CD4-positive, alpha-beta T cell treated with Interleukin-17A for 1 hour (primary cell): ENCODE results near the gene DNMBP.
"Not testable (repeated sequence)": the region's sequence is repeated elsewhere in the genome, so short reads cannot be mapped to it uniquely, and the experiment has no call there.

Experiments used
- DNase-seq: peaks from one replicate; pipeline ENCODE4 v3.0.0-alpha.2; 2020

DNMBP gene

DNA sequence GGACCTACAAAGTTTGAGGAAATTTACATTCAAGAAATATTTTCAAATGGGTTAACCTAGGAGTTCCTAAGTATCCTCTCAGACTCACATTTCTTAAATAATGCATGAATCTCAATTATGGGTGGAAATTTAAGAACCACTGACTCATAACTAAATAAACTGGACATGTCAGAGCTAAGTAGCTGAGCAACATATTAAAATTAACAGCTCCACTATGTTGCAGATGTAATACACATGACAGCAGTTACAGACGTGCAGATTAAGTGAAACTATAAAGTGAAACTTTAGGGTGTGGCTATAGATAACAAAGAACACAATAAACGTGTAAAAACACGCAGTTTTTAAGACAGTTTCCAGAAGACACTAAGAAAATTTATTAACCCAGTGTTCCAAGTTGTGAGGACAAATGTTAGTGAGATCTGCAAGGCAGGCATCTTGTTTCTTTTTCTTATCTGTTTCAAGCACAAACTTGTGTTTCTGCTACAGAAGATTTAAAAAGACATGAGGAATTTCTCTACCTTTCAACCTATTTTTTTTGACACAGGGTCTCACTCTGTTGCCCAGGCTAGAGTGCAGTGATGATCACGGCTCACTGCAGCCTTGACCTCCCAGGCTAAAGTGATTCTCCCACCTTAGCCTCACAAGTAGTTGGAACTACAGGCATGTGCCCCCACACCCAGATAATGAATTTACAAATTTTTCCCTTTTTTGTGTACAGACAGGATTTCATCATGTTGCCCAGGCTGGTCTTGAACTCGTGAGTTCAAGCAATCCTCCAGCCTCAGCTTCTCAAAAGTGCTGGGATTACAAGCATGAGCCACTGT, 25.3 kb downstream of the DNMBP start:
- DNase-seq = no peak

GRCh38 chr10:99983280-99983988, 26.3 kb downstream of the DNMBP start:
- DNase-seq = no peak

DNA sequence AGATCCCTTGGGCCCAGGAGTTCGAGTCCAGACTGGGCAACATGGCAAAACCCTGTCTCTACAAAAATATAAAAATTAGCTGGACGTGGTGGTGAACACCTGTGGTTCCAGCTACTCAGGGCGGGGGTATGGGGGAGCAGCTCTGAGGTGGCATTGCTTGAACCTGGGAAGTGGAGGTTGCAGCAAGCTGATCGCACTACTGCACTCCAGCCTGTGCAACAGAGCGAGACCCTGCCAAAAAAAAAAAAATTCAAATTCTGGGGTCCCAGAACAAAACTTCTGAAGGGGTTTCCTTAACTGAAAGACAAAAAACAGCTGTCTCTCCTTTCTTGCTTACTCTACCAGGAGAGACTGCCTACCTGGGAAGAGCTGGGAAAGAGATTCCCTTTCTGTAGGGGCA, 27.0 kb downstream of the DNMBP start:
- DNase-seq = no peak

DNA sequence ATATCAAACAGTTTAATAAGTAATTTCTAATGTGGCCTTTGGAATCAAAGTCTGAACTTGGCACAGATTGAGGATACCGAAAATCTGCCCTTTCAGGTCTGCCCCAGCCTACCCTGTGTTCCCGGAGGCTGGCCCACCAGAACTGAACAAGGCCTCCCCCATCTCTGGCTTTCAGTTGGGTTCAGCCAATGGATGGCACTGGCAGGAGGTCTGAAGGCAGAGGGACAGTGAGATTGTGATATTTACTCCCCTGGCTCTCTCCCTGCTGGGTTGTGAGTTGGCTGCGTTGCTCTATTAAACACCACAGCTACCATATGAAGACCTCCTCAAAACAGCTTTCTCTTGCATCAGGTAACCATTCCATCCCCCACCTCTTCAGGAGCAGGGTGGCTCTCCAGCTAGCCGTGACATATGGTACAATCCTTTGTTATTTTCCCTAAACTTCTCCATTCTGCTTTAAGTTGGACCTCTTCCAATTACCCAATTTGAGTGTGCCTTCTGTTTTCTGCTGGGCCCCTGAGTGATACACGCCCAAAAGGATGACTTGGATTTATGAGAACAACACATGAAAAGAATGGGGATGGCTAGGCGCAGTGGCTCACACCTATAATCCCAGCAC, 28.1 kb downstream of the DNMBP start:
- DNase-seq = no peak

DNA sequence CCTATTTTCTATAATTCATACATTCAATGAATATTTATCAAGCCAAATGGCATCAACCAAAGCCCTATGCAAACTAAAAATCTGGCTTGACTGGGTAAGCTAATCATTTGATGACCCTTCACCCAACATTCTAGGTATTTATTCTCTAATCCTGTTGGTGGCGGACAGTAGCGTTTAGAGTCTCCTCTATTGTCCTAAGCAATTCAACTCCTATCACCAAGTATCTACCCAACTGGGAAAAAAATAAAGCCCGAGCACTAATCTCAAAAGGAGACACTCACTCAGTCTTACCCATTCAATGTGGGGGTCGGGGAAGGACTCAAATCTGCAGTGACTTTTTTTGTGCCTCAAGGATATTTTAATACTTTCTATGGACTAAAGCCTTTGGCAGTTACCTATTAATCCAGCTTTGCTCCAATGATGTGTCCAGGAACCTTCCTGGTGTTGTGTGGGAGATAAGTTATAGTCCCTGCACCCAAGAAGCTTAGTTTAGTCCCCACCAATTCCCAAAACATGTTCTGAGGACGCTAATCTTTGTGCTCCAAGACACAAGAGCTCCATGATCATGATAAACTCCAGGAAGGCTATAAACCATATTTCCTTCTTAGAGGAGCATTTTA, 30.6 kb downstream of the DNMBP start:
- no peak for DNase-seq

GRCh38 chr10:99977916-99978315, 31.8 kb downstream of the DNMBP start:
- no peak for DNase-seq

- no peak for DNase-seq
These were observed 32.7 kb downstream of the DNMBP start for GRCh38 chr10:99976886-99977665.

DNA sequence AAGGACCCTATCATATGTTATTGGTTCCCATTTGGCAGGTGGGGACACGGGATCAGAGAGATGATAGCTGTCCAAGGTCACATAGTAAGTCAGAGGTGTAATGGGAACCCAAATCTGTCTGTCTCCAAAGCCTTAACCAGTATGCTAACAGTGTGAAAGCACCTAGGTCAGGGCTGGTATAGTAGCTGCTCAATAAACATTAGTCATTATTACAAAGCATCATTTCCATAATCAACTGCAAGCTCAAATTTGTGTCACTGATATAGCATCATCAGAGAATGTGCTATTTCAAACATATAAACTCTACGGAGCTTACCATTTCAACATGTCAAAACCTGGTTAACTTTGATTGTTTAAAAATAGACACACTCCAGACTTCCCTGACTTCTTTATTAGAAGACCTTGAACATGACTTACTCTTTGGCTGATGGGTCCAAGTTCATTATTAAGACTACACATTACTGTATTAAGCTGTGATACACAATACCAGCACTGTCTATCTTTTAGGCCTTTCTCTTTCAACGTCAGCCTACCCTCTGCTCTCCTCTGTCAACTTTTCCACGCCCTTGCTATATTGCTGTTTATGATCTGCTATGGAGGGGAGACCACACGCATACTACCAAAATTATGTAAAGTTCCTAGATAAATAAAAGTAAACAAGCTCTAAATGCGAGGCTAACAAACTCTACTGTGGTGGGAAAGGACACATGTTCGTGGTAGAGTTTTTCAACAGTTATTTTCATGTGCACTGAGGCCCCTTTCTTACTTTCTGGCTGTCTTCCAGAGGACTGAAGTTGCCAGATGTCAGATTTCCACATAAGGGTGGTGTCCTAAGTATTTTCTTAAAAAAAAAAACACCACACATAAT, 33.6 kb downstream of the DNMBP start:
- DNase-seq = no peak

DNA sequence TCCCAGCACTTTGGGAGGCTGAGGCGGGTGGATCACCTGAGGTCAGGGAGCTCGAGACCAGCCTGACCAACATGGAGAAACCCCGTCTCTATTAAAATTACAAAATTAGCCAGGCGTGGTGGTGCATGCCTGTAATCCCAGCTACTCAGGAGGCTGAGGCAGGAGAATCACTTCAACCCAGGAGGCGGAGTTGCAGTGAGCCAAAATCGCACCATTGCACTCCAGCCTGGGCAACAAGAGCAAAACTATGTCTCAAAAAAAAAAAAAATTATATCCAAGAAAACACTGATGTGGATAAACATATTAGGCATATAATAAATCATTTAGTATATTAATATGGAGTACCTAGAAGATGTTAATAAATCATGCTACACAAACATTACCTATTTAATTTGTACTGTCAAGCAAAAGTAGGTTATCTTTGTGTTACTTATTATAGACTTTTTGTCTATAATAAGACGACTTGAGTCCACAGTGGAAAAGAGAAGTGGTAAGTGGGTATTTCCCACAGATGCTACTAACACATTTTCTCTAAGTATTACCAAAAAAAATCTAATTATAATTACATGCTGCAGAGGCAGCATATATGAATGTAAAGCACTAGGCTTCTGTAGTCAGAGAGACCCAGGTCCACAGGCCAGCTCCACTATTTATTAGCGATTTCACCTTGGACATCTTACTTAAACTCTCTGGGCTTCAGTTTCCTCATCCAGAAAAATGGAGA, 34.5 kb downstream of the DNMBP start:
- no peak for DNase-seq

GRCh38 chr10:99973190-99973589, 36.6 kb downstream of the DNMBP start:
- no peak for DNase-seq

DNA sequence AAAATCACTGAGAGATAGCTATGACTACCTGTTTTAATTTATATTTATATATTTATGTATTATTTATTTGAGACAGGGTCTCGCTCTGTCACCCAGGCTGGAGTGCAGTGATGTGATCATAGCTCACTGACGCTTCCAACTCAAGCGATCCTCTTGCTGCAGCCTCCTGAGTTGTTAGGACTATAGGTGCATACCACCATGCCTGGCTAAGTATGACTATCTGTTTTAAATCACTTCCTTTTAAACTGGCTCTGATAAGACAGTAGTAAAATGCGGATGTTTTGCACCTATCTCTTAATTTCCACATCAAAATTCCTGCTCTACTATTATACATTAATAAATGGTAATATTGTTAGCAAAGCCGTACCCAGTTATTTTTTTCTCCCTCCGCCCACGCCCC, 41.8 kb downstream of the DNMBP start:
- no peak for DNase-seq

DNA sequence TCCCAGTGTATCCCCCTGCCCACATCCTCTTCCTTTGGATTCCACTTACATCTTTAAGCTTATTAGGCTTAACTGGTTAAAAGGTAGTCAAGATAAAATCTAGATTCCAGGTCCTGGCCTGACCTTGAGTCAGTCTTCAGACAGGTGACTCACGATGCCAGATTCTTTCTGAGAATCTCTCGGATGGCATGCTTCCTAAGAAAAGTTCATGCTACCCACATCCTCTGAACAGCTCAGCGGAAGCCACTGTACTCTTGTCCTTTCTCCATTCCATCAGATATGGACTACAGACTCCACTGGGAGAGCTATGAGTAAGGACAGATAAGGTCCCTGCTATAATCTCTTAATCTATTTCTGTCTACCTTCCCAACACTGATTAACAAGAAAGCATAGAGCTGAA, 43.4 kb downstream of the DNMBP start:
- no peak for DNase-seq

- no peak for DNase-seq
These were observed 44.0 kb downstream of the DNMBP start for GRCh38 chr10:99965700-99966099.

- no peak for DNase-seq
These were observed 45.0 kb downstream of the DNMBP start for GRCh38 chr10:99964791-99965190.

GRCh38 chr10:99963467-99964165, 46.1 kb downstream of the DNMBP start:
- not testable (repeated sequence) for DNase-seq

DNA sequence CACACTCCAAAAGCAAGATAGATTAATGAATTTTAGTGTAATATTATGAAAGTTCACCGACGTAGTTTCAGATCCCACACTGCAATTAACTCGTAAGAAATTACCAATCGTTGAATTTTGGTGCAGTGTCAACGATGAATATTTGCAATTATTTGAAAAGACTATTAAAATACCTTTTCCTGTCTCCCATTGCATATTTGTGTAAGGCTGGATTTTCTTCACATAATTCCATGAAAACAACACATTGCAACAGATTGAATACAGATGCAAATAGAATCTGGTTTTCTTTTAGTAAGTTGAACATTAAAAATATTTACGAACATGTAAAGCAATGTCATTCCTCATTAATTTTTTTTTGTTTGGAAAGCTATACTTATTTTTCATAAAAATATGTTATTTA, 50.9 kb downstream of the DNMBP start:
- no peak for DNase-seq

DNA sequence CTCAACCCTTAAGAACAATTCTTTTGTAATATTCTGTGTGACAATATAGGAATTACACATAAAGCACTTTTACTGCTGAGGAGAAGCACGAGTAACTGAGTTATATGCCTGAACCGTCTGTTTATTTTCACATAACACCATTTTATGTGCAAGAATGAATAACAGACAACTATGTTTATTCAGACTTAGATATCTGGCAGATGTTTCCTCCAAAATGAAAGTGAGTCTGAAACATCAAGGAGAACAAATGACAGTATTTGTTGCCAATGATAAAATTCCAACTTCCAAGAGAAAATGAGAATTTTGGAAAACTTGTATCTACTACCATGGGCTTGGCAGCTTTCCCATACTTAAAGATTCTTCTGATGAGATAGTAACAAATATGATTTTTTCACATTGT, 51.4 kb downstream of the DNMBP start:
- DNase-seq = no peak

DNA sequence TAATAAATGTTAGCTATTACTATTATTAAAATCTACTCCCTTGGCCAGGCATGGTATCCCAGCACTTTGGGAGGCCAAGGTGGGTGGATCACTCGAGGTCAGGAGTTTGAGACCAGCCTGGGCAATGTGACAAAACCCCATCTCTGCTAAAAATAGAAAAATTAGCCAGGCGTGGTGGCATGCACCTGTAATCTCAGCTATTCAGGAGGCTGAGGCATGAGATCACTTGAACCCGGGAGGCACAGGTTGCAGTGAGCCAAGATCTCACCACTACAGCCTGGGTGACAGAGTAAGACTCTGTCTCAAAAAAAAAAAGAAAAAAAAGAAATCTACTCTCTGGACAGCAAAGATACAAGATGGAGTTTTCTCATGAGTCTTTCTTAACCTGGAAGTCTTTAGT, 56.2 kb downstream of the DNMBP start:
- not testable (repeated sequence) for DNase-seq

DNA sequence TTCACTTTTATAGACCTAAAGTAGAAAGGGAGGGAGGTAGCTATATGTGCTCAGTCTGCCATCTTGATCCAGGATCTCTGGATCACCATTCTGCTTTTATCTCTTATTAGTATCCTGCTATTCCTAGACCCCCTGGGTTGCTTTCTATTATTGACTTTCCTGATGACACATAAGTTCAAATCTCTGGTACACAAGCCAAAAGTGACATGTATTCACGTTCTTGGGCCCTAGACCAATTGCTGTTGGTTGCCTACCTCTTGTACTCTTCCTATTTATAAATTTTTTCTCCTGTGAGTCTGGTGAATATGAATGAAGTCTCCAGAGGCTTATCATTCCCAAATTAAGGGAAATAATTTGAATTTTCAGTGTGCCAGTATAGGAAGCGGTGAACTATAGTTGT, 56.9 kb downstream of the DNMBP start:
- no peak for DNase-seq

DNA sequence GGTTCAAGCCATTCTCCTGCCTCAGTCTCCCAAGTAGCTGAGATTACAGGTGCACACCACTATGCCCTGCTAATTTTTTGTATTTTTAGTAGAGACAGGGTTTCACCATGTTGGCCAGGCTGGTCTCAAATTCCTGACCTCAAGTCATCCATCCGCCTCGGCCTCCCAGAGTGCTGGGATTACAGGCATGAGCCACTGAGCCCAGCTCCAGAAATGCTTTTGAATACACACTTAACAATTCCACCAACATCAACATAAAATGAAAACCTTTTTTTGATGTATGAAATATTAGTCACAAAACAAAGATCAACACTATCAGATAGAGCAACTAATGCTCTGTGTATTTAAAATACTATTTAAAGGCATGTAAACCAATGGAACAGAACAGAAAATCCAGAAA, 63.7 kb downstream of the DNMBP start:
- DNase-seq = not testable (repeated sequence)
